GM18867 (cell line): ENCODE data around the gene MTX1.
"Not testable (repeated sequence)": the region's sequence is repeated elsewhere in the genome, so short reads cannot be mapped to it uniquely, and the experiment has no call there.

ENCODE experiments used
- ATAC-seq: cut with Tn5 transposase; IDR thresholded peaks from one replicate; pipeline ENCODE4 v1.9.1; 2021; ENCODE audit warnings: mild to moderate bottlenecking, moderate library complexity; ENCODE audit not compliant: unreplicated experiment

The MTX1 gene

GRCh38 chr1:155206891-155207805 is 1.3 kb upstream of the MTX1 start:
- no peak for ATAC-seq

GRCh38 chr1:155207806-155208540 is 522 bp upstream of the MTX1 start, which contains the start of gene THBS3:
Gene THBS3, minus strand, starts transcription at chr1:155207897. Its CDS starts 21 bp downstream, at chr1:155207876.
- no peak for ATAC-seq

GRCh38 chr1:155209312-155209721 is 822 bp downstream of the MTX1 start:
- ATAC-seq, result no peak

- ATAC-seq, result no peak
These were observed 2.0 kb downstream of the MTX1 start for GRCh38 chr1:155210314-155211104.

- ATAC-seq, result not testable (repeated sequence)
These were observed 3.0 kb downstream of the MTX1 start for GRCh38 chr1:155211381-155212050.

DNA sequence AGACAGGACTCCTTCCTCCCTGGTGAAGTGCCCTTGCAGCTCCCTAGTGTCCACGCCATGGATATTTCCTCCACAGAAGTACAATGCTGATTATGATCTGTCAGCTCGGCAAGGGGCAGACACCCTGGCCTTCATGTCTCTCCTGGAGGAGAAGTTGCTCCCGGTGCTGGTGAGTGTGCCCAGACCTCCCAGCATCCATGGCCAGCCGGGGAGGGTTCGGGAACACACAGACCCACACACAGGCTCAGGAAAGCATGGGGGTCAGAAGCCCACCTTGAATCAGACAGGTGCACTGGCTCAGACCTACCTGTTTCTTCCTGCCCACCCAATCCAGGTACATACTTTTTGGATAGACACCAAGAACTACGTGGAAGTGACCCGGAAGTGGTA is 3.6 kb downstream of the MTX1 start:
- ATAC-seq, result not testable (repeated sequence)

- ATAC-seq, result not testable (repeated sequence)
These were observed 6.2 kb downstream of the MTX1 start for GRCh38 chr1:155214702-155215101.

GRCh38 chr1:155218854-155219591 is 10.5 kb downstream of the MTX1 start:
- no peak for ATAC-seq

DNA sequence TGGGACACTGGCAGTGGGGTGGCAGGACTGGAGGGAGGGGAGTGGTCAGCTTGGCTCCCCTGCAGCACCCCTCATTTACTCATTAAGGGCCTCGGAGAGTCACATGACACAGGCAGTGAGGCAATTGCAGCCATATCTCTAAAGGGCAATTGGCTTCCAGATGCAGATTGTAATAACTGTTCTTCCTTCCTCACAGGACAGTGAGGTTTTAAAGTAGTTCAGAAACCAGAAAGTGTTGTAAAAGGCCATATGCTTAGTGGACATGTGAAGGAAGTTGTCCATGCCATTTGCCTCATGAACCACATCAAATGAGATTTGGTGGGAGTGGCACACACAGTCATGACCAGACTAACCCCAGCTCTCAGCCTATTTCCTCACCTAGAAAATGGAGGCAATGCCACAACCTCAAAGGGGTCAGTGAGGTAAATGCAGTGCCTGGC is 11.1 kb downstream of the MTX1 start:
- no peak for ATAC-seq

- ATAC-seq, result not testable (repeated sequence)
These were observed 11.9 kb downstream of the MTX1 start for GRCh38 chr1:155220211-155220965.

GRCh38 chr1:155223047-155223446 is 14.6 kb downstream of the MTX1 start:
- ATAC-seq, result no peak

- ATAC-seq, result not testable (repeated sequence)
These were observed 16.9 kb downstream of the MTX1 start for GRCh38 chr1:155225404-155225759.

GRCh38 chr1:155226188-155226909 is 17.9 kb downstream of the MTX1 start:
- ATAC-seq, result no peak

DNA sequence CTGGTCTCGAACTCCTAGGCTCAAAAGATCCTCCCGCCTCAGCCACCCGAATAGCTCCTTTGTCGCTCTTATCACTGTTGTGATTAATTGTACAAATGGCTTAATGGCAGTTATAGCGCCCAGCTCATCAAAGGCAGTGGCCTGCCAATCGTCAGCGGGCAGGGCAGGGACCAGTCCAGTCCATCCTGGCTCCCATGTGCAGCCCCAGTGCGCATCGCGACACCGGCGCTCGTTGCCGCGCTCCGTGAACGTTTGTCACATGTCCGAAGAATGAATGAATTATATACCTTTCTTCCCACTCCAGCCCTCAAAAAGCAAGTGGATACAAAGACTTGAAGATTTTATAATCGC is 18.4 kb downstream of the MTX1 start:
- ATAC-seq, result no peak

DNA sequence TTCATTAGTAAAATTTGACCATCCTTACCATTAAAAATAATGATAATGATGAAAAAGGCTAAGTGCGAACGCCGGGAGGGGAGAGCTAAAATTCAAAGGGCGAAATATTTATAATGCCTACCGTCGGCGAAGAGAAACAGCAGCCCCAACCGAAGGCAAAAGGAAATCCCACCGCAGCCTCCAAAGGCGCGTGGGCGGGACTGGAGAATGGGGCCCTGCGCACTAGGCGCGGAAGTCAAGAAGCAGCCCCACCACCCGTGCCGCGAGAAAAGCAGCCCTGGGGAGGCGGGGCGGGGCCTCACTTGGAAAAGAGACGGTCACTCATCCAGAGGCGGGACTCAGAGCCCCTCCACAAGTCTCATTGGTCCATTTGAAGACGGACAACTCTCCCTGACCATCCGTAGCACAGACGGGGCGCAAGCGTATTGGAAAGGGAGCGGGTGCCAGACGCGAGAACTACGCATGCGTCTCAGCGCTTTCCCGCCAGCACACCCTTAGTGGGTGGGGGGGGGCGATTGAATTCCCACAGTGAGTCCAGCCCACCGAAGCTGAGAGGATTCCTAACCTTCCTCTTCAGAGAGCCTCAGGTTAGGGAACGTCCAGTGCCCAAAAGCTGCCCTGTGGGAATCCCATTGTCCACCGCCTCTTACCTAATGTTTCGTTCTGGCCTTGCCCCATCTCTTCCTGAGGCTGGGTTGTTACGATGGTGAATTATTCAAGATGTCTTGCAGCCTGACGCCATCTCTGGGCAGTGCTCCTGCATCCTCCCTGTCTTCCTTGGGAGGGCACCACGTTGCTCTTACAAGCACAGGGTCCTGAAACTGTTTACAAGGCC is 19.0 kb downstream of the MTX1 start:
- ATAC-seq, result peak; percentile 83

GRCh38 chr1:155228096-155228427 is 19.6 kb downstream of the MTX1 start:
- no peak for ATAC-seq

DNA sequence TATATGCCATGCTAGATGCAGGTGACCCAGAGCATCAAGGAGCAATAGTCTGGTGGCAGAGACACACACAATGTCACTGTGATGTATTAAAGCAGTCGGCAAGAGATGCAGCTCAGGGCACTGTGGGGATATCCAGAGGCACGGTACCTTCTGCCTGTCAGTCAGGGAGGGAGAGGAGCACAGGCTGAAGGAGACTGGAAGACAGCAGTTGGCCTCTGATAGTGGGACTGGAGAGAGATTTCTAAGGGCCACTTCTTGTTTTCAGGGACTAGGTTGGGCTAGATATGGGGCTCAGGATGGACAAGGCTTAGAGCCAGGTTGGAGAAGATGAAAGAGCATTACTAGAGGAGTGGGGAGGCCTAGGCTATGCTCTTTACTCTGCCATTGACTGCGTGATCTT is 22.8 kb downstream of the MTX1 start:
- ATAC-seq, result not testable (repeated sequence)
